T47D (cell line): ENCODE results near the gene GLB1L2.
"Not testable (repeated sequence)": the region's sequence is repeated elsewhere in the genome, so short reads cannot be mapped to it uniquely, and the experiment has no call there.

Experiments used
- DNase-seq, 2 experiments: peaks; one replicate each; pipeline versions ENCODE4 v3.0.0 to v3.0.0-alpha.2; 2011 to 2012; ENCODE audit warnings: low read depth in 1 of 2, low spot score in 1 of 2
- JUND ChIP-seq: IDR thresholded peaks from 2 replicates; pipeline ENCODE4 v1.6.1; 2012; ENCODE audit warnings: low read depth
- in situ Hi-C: cut with HindIII; loops from 2 replicates; pipeline ENCODE4 v1.10.0; 2016; ENCODE audit warnings: low sequenced_read_pairs, low pct_unique_long_range_greater_than_20kb

The GLB1L2 gene

DNA sequence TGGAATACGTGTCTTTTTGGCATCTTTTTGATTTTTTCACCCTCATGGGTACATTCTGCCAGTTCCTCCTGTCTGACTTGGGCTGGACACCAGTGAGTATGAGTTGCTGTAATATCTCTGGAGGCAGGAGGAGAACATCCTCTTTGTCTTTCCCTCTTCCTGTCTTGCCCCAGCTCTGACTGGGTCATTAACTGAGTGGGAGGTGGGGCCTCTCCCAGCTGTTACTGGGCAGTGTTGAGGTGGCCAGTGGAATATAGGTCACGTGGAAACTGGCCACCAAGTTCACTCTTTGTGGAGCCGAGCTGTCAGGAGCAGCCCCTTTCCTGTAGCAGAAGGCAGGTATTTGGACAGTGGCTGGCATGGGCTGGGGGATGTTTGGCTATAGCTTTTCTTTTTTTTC lies 2.2 kb downstream of the GLB1L2 start:
- no peak for TF ChIP-seq JUND
- in situ Hi-C loops: no loop called here
- DNase-seq: no peak

DNA sequence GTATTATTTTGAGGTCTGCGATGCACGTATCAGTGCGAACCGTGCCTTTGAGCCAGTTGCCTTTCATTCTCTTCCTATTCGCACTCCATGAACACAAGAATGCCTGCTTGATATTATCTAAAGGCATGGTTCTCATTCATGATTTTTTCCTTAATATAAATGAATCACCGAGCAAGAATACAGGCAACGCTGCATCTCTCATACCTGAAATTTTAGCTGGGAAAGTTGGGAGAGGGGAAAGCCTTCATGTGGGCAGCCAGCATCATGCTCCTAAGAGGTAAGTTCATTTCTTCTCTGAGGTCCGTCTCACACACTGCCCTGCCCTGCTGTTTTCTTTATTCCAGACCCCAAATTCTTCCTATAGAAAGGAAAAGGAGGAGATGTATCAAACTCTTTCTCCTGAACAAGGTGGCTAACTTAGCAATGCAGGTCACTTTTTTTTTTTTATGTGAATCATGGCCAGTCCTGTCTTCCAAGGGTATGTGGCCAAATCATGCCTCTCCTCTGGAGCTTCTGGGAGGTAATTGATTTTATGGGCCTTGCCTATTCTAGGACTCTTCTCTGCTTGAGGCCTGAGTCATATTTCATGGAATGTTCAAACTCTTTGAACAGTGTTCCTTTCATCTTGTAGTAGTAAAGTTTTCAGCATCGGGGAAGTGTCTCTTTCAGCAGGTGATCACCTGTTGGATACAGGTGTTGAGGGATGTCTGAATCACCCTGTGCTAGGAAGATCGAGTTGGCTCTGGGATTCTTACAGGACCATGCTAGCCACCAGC lies 3.2 kb downstream of the GLB1L2 start:
- no peak for DNase-seq
- in situ Hi-C loops: no loop called here
- no peak for TF ChIP-seq JUND

GRCh38 chr11:134337051-134337450 lies 5.3 kb downstream of the GLB1L2 start:
- no peak for TF ChIP-seq JUND

DNA sequence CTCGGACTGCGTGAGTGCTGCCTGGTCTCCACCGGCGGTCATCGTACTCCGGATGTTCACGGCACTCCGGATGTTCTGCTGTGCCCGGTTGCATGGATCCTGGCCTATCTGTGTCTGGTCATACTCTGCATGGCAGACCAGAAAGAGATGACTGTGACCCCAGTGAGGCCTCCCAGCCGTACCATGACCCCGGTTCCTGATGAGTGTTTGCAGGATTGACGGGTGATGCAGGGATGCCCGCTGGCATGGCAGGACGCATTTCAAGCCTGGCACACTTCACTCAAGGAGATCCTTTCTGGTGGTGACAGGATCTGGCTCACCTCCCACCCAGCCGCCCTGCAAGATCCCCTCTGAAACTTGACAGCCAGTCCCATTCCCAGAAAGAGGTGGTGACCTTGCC lies 6.3 kb downstream of the GLB1L2 start:
- no peak for DNase-seq
- TF ChIP-seq JUND: no peak
- in situ Hi-C loops: no loop called here

More at GRCh38 chr11:134337051-134337450, 5.3 kb downstream of the GLB1L2 start:
- in situ Hi-C loops: no loop called here
- DNase-seq: no peak

- no peak for TF ChIP-seq JUND
- DNase-seq: no peak
- in situ Hi-C loops: no loop called here
These were observed 6.9 kb downstream of the GLB1L2 start for GRCh38 chr11:134338654-134339053.

- no peak for DNase-seq
- no peak for TF ChIP-seq JUND
- in situ Hi-C loops: no loop called here
These were observed 8.0 kb downstream of the GLB1L2 start for GRCh38 chr11:134339756-134340155.

DNA sequence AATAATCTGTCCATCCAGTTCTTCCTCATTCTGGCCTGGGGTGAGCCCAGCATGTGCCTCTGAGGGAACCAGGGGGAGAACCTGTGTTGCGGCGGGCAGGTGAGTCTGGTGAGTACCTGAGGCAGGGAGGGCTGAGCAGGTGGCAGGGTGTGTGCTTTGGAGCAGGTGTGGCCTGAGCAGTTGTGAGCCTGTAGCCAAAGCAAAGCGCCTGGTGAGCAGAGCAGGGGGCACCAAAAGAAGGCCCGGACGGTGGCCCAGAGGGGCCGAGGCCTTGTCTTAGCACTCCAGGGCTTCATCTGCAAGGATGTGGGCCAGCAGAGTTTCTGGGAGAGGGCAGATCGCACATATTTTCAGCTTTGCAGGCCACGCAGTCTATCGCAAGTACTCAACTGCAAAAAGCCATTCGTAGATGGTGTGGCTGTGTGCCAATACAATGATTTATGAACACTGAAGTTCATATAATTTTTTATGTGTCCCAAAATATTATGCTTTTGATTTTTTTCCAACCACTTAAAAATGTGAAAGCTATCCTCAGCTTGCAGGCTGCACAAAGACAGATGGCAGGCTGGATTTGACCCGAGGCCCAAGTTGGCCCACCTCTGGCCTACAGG lies 8.7 kb downstream of the GLB1L2 start:
- no peak for TF ChIP-seq JUND
- in situ Hi-C loops: no loop called here
- no peak for DNase-seq

DNA sequence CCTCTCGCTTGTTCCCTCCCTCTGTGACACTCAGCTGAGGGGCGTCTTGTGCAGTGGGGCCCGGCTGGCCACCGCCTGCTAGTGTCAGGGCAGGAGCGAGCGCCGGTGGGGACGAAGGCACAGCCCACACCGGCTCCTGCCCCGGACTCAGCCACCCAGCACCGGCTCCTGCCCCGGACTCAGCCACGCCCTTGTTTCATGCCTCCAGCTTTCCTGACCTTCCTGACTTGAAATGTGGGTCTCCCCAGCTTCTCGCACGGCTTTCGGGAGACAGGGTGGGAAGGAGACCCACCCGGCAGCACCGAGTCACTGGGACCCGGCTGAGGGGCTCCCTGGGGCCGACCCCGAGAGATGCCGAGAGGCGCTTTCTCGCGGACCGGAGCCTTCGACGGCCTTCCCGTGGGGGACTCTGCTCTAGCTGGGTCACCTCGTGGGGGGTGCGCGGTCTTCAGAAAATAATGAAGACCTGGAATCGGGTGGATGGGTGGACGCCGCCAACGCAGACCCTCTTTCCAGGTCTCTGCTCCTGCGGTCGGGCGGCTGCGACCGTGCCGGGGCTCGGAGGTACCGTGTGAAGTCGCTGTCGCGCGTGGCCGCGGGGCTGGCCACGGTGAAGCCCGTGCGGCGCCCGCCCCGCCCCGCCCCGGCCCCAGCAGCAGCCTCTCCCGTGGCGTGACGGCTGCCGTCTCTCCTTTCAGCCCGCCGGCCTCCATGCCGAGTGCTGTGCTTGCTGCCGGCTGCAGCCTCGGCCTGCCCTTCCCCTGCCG lies 10.2 kb downstream of the GLB1L2 start:
- no peak for DNase-seq
- in situ Hi-C loops: no loop called here
- TF ChIP-seq JUND: no peak

- in situ Hi-C loops: no loop called here
- no peak for DNase-seq
- TF ChIP-seq JUND: no peak
These were observed 11.0 kb downstream of the GLB1L2 start for GRCh38 chr11:134342572-134343340.

GRCh38 chr11:134343646-134344045 lies 11.9 kb downstream of the GLB1L2 start:
- TF ChIP-seq JUND: no peak
- DNase-seq: no peak
- in situ Hi-C loops: no loop called here

- DNase-seq, in situ Hi-C loops: not testable (repeated sequence)
These were observed 12.9 kb downstream of the GLB1L2 start for GRCh38 chr11:134344497-134345236.

GRCh38 chr11:134345237-134345550 lies 13.4 kb downstream of the GLB1L2 start:
- in situ Hi-C loops: no loop called here
- TF ChIP-seq JUND: no peak

More at GRCh38 chr11:134345237-134345550, 13.4 kb downstream of the GLB1L2 start:
- DNase-seq: no peak
